Measurements from ENCODE around the gene RPL7L1. TPM values are rescaled to one million over a fixed set of nuclear protein-coding genes. Genes with fewer than 3 reads are reported as not detected.

The RPL7L1 gene
- total RNA-seq, 1 donor from 2014 or later, result 82.2 TPM

GRCh38 chr6:42928986-42929820, 49.8 kb downstream of the RPL7L1 start, which contains the start of gene CNPY3:
TSS of gene CNPY3 (plus strand) at chr6:42929480. CDS start at chr6:42929571, 91 bp downstream.
- DNase-seq (ENCODE audit: low spot score), result peak; percentile 97

DNA sequence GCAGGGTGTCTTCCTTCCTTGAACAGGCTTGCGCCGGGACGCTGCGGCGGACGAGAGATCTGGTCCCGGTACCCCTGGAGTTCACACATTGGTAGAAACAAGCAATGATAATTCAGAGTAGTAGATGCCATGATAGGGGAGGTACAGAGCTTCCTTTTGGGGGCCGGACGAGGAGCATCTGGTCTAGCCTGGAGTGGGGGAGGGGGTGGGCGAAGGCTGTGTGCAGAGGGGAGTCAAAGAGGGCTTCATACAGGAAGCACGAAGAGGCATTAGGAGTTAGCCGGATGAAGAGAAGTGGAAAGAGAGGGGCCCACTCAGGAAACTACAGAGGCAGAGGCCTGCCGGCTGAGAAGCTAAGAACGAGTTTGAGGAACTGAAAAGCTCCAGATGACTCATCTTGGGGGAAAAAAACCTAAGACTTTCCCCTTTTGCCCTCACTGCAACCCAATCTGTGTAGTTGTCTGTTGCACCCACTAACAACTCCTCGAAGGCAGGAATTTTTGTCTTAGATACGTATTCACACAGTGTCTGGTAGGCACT, 50.5 kb downstream of the RPL7L1 start:
- DNase-seq (ENCODE audit: low spot score), result no peak

GRCh38 chr6:42932412-42932811, 53.0 kb downstream of the RPL7L1 start:
- DNase-seq (ENCODE audit: low spot score), result no peak

GRCh38 chr6:42933205-42933604, 53.8 kb downstream of the RPL7L1 start:
- no peak for DNase-seq (ENCODE audit: low spot score)

DNA sequence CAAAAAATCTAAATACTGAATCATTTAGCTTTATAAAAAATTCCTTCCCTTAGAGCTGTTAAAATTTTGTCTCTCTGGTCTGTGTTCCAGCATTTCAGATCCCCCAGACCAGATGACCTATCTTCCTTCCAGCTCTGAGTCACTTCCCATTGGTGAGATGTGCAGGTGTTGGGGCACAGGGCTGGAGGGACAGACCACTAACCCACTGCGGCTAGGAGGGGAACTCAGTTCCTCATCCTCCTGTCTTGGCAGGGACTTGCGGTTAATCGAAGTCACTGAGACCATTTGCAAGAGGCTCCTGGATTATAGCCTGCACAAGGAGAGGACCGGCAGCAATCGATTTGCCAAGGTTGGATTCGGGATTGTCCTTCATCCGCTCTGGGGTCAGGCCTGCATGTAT, 55.9 kb downstream of the RPL7L1 start:
- no peak for DNase-seq (ENCODE audit: low spot score)

DNA sequence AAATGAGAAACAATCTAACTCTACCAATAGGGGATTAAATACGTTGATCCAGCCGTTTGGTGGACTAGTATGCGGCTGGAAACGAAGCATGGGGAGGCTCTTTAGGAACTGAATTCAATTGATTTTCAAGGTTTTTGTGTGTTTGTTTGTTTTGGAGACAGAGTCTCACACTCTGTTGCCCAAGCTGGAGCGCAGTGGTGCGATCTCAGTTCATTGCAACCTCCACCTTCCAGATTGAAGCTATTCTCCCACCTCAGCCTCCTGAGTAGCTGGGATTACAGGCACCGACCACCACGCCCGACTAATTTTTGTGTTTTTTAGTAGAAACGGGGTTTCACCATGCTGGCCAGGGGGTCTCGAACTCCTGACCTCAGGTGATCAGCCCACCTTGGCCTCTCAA, 57.0 kb downstream of the RPL7L1 start:
- no peak for DNase-seq (ENCODE audit: low spot score)

DNA sequence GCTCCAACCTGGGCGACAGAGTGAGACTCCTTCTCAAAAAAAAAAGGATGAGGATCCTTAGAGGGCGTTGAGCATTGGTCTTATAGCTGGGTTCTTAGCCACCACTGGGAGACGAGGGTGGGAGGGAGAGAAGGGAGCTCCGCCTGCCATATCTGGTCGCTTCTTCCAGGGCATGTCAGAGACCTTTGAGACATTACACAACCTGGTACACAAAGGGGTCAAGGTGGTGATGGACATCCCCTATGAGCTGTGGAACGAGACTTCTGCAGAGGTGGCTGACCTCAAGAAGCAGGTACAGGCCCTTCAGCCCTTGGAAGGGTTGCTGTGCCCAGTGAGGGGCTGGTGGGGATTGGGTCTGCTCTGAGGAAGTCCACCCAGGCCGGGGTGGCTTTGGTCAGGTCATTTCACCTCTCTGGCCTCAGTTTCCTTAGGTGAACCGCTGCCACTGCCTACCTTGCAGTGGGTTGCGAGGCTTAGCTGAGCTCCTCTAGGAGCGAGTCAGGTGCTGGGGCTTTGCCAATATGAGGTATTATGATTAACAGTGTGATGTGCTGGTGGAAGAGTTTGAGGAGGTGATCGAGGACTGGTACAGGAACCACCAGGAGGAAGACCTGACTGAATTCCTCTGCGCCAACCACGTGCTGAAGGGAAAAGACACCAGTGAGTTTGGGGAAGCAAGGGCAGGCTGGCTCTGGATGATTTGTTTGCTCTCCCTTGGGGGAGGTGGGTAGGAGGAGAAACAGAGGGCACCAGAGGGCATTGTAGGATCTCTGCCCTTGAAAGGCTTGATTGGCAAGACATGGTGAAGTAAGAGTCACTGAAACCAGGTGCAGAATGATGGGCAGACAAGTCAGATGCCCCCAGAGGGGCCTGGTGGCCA, 58.4 kb downstream of the RPL7L1 start:
- no peak for DNase-seq (ENCODE audit: low spot score)

DNA sequence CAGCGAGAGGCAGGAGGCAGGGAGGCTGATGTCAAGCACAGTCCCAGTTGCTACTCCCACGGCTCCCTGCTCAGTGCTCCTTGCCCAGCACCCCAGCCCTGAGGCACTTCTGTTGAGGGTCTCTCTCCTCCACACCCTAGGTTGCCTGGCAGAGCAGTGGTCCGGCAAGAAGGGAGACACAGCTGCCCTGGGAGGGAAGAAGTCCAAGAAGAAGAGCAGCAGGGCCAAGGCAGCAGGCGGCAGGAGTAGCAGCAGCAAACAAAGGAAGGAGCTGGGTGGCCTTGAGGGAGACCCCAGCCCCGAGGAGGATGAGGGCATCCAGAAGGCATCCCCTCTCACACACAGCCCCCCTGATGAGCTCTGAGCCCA, 59.0 kb downstream of the RPL7L1 start:
- DNase-seq (ENCODE audit: low spot score), result no peak

GRCh38 chr6:42938987-42939809, 59.8 kb downstream of the RPL7L1 start:
- no peak for DNase-seq (ENCODE audit: low spot score)

Other genes with a start within 250 kb of the RPL7L1 start
- 1.4 TPM for gene PRPH2, start 157.0 kb upstream of the RPL7L1 start, total RNA-seq
- gene TBCC, start 133.5 kb upstream of the RPL7L1 start, total RNA-seq, result 13.8 TPM
- 12.5 TPM for gene BICRAL, start 97.6 kb upstream of the RPL7L1 start, total RNA-seq
- not detected for gene PTCRA, start 36.4 kb downstream of the RPL7L1 start, total RNA-seq
- 27.4 TPM for gene CNPY3, start 49.9 kb downstream of the RPL7L1 start, total RNA-seq
- 0.61 TPM for gene GNMT, start 81.1 kb downstream of the RPL7L1 start, total RNA-seq
- 13.4 TPM for gene PEX6, start 99.6 kb downstream of the RPL7L1 start, total RNA-seq
- 27.8 TPM for gene PPP2R5D, start 105.0 kb downstream of the RPL7L1 start, total RNA-seq
- 46.1 TPM for gene MEA1, start 134.3 kb downstream of the RPL7L1 start, total RNA-seq
- 71.6 TPM for gene KLHDC3, start 134.6 kb downstream of the RPL7L1 start, total RNA-seq
- gene RRP36, start 142.0 kb downstream of the RPL7L1 start, total RNA-seq, result 51.9 TPM
- 13.7 TPM for gene CUL7, start 174.2 kb downstream of the RPL7L1 start, total RNA-seq
- gene MRPL2, start 179.8 kb downstream of the RPL7L1 start, total RNA-seq, result 59.3 TPM
- gene KLC4, start 180.0 kb downstream of the RPL7L1 start, total RNA-seq, result 18.1 TPM
- gene PTK7, start 196.7 kb downstream of the RPL7L1 start, total RNA-seq, result 13.6 TPM